ENCODE results near the gene NSD2.

NSD2 gene

GRCh38 chr4:1864076-1865008 lies 6.9 kb upstream of the NSD2 start:
- DNase-seq (ENCODE audit: low read depth): no peak

GRCh38 chr4:1866189-1866661 lies 5.0 kb upstream of the NSD2 start:
- no peak for DNase-seq (ENCODE audit: low read depth)

- no peak for DNase-seq (ENCODE audit: low read depth)
Observed at GRCh38 chr4:1868293-1868692, 2.9 kb upstream of the NSD2 start.

GRCh38 chr4:1868912-1869311 lies 2.3 kb upstream of the NSD2 start:
- no peak for DNase-seq (ENCODE audit: low read depth)

GRCh38 chr4:1869530-1870327 lies 1.5 kb upstream of the NSD2 start:
- no peak for DNase-seq (ENCODE audit: low read depth)

- DNase-seq (ENCODE audit: low read depth): peak; percentile 83
Observed at GRCh38 chr4:1870328-1870577, 940 bp upstream of the NSD2 start.

- DNase-seq (ENCODE audit: low read depth): no peak
Observed at GRCh38 chr4:1871471-1872021, 353 bp downstream of the NSD2 start.

GRCh38 chr4:1872870-1873269 lies 1.7 kb downstream of the NSD2 start:
- DNase-seq (ENCODE audit: low read depth): no peak

GRCh38 chr4:1873291-1873690 lies 2.1 kb downstream of the NSD2 start:
- no peak for DNase-seq (ENCODE audit: low read depth)

GRCh38 chr4:1873776-1874175 lies 2.6 kb downstream of the NSD2 start:
- no peak for DNase-seq (ENCODE audit: low read depth)

GRCh38 chr4:1874201-1874600 lies 3.0 kb downstream of the NSD2 start:
- DNase-seq (ENCODE audit: low read depth): no peak

- DNase-seq (ENCODE audit: low read depth): no peak
Observed at GRCh38 chr4:1879485-1879884, 8.3 kb downstream of the NSD2 start.

- no peak for DNase-seq (ENCODE audit: low read depth)
Observed at GRCh38 chr4:1880332-1880731, 9.1 kb downstream of the NSD2 start.

- no peak for DNase-seq (ENCODE audit: low read depth)
Observed at GRCh38 chr4:1882850-1883271, 11.7 kb downstream of the NSD2 start.

GRCh38 chr4:1883583-1883982 lies 12.4 kb downstream of the NSD2 start:
- no peak for DNase-seq (ENCODE audit: low read depth)

- no peak for DNase-seq (ENCODE audit: low read depth)
Observed at GRCh38 chr4:1885414-1885813, 14.2 kb downstream of the NSD2 start.

- DNase-seq (ENCODE audit: low read depth): no peak
Observed at GRCh38 chr4:1887052-1887451, 15.9 kb downstream of the NSD2 start.

GRCh38 chr4:1890979-1891570 lies 19.9 kb downstream of the NSD2 start:
- DNase-seq (ENCODE audit: low read depth): no peak

- no peak for DNase-seq (ENCODE audit: low read depth)
Observed at GRCh38 chr4:1895971-1896657, 24.9 kb downstream of the NSD2 start.

- no peak for DNase-seq (ENCODE audit: low read depth)
Observed at GRCh38 chr4:1896658-1896991, 25.4 kb downstream of the NSD2 start.

GRCh38 chr4:1898007-1898406 lies 26.8 kb downstream of the NSD2 start:
- DNase-seq (ENCODE audit: low read depth): no peak

GRCh38 chr4:1898681-1899080 lies 27.5 kb downstream of the NSD2 start:
- DNase-seq (ENCODE audit: low read depth): no peak

Data from activated T-cell treated with anti-CD3 and anti-CD28 coated beads for 1 hour (primary cell).